ENCODE results near the gene TLR4.

TLR4 gene

GRCh38 chr9:117704024-117704575 is at the start of gene TLR4:
TLR4 (plus strand) TSS chr9:117704403; CDS start chr9:117704473, 70 bp downstream.
- peak in 1 of 2 donors; percentile 32 for DNase-seq

DNA sequence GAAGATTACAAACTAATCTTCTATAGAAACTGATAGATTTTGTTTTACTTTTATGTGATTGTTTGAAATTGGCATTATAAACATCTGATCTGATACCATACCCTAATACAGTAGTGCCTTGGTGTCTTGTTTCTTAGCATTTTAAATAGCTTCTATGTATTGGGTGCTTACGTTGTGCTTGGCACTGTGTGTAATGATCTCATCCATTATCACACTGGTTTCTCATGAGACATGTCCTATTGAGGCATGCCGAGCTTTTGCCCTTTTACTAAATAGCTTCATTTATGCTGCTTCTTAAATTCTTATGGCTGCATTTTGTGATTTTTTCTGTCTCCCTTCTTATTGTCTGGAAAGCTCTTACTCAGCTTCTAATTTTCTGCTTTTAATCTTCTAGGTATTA is 48.2 kb upstream of the TLR4 start:
- no peak for DNase-seq

- DNase-seq = no peak
Observed at GRCh38 chr9:117662651-117663050, 41.6 kb upstream of the TLR4 start.

- DNase-seq = no peak
Observed at GRCh38 chr9:117664419-117664818, 39.8 kb upstream of the TLR4 start.

- DNase-seq = no peak
Observed at GRCh38 chr9:117665601-117666385, 38.4 kb upstream of the TLR4 start.

GRCh38 chr9:117671468-117671867 is 32.7 kb upstream of the TLR4 start:
- DNase-seq = no peak

DNA sequence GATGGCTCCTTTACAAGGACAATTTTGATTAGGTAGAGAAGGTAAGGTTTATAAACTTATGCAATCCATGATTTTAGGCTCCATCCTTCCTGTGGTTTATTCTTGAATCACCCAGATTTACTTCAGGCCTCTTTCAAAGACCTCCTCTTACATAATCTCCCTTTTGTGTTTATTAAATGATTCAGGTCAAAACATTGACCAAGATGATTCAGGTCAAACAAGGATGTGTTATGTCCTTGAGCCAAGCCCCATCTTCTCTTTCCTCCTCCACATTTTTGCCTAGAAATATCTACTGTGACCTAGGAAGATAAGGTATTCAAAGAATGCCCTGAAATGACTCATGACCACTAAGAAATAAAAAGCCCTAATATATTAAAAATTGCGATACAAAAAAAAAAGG is 31.8 kb upstream of the TLR4 start:
- no peak for DNase-seq

- DNase-seq = no peak
Observed at GRCh38 chr9:117677572-117677971, 26.6 kb upstream of the TLR4 start.

DNA sequence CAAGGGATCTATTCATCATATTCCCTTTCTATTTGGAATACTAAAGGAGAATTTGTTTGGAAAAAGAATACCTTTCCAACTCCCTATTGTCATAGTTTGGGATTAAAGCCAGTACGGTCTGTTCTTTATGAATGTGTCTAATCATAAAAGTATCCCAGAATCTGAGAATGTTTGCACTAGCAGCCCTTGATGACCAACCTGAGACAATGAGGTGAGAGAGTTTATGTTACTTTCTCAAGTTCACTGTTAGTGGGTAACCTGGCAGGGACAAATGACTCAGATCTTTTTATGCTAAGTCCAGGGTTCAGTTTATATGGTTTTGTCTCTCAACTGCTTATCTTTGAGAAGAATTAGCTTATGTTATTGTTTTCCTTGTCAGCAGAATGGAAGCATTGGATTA is 25.3 kb upstream of the TLR4 start:
- no peak for DNase-seq

DNA sequence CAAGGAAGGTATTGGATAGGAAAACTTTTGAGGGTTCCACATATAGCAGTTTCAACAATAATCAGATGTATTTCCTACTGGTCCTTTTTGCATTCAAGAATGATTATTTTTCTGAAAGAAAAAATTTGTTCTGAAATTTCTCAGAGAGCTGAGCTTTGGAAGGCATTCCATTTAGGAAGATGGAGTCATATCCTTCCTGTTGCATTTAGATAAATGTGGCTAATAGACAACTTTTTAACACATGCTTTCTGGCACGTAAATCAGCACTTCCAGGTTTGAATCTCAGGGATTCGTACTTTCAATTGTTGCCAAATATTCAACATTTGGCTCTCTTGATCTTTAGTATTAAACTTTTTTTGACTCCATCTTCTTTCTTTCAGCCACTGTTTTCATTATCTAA is 24.8 kb upstream of the TLR4 start:
- DNase-seq = no peak

GRCh38 chr9:117681888-117682287 is 22.3 kb upstream of the TLR4 start:
- DNase-seq = no peak

GRCh38 chr9:117682955-117683710 is 21.1 kb upstream of the TLR4 start:
- DNase-seq = no peak

GRCh38 chr9:117687532-117687931 is 16.7 kb upstream of the TLR4 start:
- DNase-seq = no peak

DNA sequence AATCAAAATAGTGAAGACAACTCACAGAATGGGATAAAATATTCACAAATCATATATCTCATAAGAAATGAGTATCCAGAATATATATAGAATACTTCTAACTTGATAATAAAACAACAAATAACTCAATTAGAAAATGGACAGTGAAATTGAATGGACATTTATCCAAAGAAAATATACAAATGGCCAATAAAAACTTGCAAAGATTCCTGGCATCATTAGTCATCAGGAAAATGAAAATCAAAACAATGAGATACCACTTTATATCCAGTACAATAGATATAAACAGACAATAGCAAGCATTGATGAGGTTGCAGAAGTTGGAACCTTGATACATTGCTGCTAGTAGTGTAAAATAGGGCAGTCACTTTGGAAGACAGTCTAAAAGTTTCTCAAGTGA is 12.8 kb upstream of the TLR4 start:
- DNase-seq = no peak

DNA sequence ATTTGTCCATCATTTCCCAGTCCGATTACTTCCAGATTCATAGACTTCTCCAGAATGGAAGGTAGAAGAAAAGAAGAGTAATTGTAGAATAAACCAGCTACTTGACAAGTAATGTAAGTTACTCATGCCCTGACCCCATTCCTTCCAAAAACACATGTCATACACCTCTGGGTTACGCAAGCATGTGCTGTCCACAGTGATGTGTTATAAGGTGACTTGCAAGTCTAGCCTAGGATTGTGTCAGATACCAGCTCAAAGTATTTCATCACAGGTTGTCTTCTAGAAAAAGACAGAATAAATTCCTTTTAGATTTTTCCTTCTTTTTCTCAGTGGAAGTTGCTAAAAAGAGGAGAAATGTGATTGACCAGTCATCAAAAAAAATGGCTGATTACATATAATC is 8.0 kb upstream of the TLR4 start:
- no peak for DNase-seq

DNA sequence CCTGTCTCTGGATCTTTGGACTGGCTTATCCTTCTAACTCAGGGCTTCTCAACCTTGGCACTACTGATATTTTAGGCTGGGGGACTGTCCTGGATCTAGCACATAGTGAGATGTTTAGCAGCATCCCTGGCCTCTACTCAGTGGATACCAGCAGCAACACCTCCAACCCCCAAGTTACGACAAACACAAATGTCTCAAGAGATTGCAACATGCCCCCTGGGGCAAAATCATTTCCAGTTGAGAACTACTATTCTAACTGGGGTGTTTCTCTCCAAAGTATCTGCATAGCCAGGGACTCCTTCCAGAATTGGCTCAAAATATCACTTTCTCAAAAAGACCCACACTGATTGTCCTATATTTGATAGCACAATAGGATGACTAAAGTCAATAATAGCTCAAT is 7.2 kb upstream of the TLR4 start:
- no peak for DNase-seq

DNA sequence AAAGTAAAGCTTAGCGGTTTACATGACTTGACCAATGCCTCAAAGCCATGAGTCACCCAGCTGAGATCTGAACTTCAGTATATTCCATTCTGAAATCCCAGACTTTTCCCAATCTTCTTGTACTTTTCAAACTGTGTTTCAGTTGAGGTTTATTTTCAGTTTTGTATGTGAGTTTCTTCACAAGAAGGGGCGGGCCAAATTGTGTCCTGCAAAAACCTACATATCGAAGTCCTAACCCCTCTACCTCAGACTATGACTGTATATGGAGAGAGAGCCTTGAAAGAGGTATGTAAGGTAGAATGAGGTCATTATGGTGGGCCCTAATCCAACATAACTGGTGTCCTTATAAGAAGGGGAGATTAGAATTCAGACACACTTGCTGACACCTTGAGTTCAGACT is 666 bp upstream of the TLR4 start:
- DNase-seq = no peak

DNA sequence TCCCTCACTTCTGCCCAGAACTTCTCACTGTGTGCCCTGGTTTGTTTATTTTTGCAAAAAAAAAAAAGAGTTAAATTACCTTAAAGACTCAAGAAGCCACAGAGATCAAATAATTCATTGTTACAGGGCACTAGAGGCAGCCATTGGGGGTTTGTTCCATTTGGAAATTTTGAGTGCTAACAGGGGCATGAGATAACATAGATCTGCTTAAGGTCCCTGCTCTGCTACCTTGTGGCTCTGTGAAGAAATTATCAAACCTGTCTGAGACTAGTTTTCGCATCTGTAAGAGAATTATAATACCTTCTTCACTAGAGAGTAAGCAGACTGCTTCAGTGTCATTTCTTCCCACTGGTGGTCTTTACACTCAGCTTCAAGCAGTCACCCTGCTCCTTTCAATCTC is 394 bp downstream of the TLR4 start:
- no peak for DNase-seq

DNA sequence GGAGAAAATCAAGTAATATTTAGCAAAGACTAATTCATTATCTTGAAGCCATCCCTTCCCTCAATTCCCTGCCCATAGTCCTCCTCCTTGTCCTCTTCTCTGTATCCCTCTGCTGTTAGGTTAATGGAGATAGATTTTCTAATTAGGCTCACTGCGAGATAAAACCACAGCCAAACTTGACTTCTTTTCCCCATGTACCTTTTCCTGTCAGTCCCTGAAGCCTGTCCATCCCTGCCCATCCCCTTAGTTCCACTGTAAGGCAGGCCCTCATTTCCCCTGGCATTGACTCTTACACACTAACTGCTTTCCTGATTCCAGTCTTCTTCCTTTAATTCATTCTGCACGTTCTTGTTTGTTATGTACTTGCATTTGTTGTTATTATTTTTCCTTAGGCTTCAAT is 1.2 kb downstream of the TLR4 start:
- no peak for DNase-seq

- no peak for DNase-seq
Observed at GRCh38 chr9:117706421-117707116, 2.4 kb downstream of the TLR4 start.

- no peak for DNase-seq
Observed at GRCh38 chr9:117707561-117707960, 3.4 kb downstream of the TLR4 start.

- DNase-seq = no peak
Observed at GRCh38 chr9:117709936-117710335, 5.7 kb downstream of the TLR4 start.

- no peak for DNase-seq
Observed at GRCh38 chr9:117714282-117714681, 10.1 kb downstream of the TLR4 start.

Measured in bone marrow (tissue), 2 donors.